ENCODE results near the gene SLC2A5. TPM values are rescaled to one million over a fixed set of nuclear protein-coding genes. Genes with fewer than 3 reads are reported as not detected.

The SLC2A5 gene
- polyA plus RNA-seq, 3 donors = 0.75 to 1.3 (median 0.81) TPM

GRCh38 chr1:9028921-9029705 is 40.3 kb downstream of the SLC2A5 start:
- Histone ChIP-seq H3K27ac (ENCODE audit: low read depth in 1 of 2, low read length in 2 of 2) (no peak overlapping the region), H3K9ac (ENCODE audit: insufficient read depth, low read length, poor library complexity, severe bottlenecking) (no peak overlapping the region), H3K36me3 (replicated peaks in 1 of 2; ENCODE audit: control insufficient read depth in 1 of 2, insufficient read depth in 2 of 2, low read length in 2 of 2) (no peaks in the 10 kb centered on the region), H3K27me3 (ENCODE audit: control insufficient read depth in 2 of 2, insufficient read depth in 2 of 2, low read length in 2 of 2) (no peaks in the 10 kb centered on the region), H3K4me2 (replicated peaks; ENCODE audit: extremely low read depth, low read length, poor library complexity, severe bottlenecking) (no peak overlapping the region), H3K4me1 (ENCODE audit: control insufficient read depth in 1 of 2, insufficient read depth in 2 of 2, low read length in 2 of 2) (no peaks in the 10 kb centered on the region), H3K9me3 (replicated peaks in 1 of 2; ENCODE audit: control insufficient read depth in 1 of 2, insufficient read depth in 1 of 2, low read length in 2 of 2) (peaks cover 15 to 28% of the 10 kb centered on the region in 2 donors), H3K4me3 (replicated peaks in 1 of 3; ENCODE audit: low read depth in 2 of 3, low read length in 3 of 3) (no peak overlapping the region), H3K79me2 (ENCODE audit: insufficient read depth, low read length) (no peaks in the 10 kb centered on the region), H2AFZ (ENCODE audit: insufficient read depth, low read depth, low read length, poor library complexity, severe bottlenecking) (no peak overlapping the region), H4K20me1 (ENCODE audit: insufficient read depth, low read length) (no peaks in the 10 kb centered on the region)
- intact Hi-C loops (cut with micrococcal nuclease) = no loop called here
- peaks cover 0 to 1% of the 10 kb centered on the region in 2 donors for H3K36me3 Mint-ChIP-seq
- DNase-seq = no peak
- H3K9me3 Mint-ChIP-seq = peaks cover 12 to 33% (median 23%) of the 10 kb centered on the region in 7 donors
- H3K27ac Mint-ChIP-seq = no peak overlapping the region
- no peak overlapping the region for H3K4me3 Mint-ChIP-seq
- TF ChIP-seq CTCF (IDR thresholded peaks at IDR 0.05) = no peak
- H3K27me3 Mint-ChIP-seq (ENCODE audit: low read depth in 3 of 3) = peaks cover 2 to 5% (median 3%) of the 10 kb centered on the region in 3 donors
- WGBS (ENCODE audit: insufficient coverage) = 79% methylated on average over 3 of the region's 5 CpGs
- H3K4me1 Mint-ChIP-seq = no peaks in the 10 kb centered on the region

- Histone ChIP-seq H3K27me3 (ENCODE audit: control insufficient read depth in 2 of 2, insufficient read depth in 2 of 2, low read length in 2 of 2) (no peaks in the 10 kb centered on the region), H3K9me3 (replicated peaks in 1 of 2; ENCODE audit: control insufficient read depth in 1 of 2, insufficient read depth in 1 of 2, low read length in 2 of 2) (peaks cover 15 to 28% of the 10 kb centered on the region in 2 donors), H3K4me3 (replicated peaks in 1 of 3; ENCODE audit: low read depth in 2 of 3, low read length in 3 of 3) (no peak overlapping the region), H3K4me1 (ENCODE audit: control insufficient read depth in 1 of 2, insufficient read depth in 2 of 2, low read length in 2 of 2) (no peaks in the 10 kb centered on the region), H4K20me1 (ENCODE audit: insufficient read depth, low read length) (no peaks in the 10 kb centered on the region), H3K4me2 (replicated peaks; ENCODE audit: extremely low read depth, low read length, poor library complexity, severe bottlenecking) (no peak overlapping the region), H3K27ac (ENCODE audit: low read depth in 1 of 2, low read length in 2 of 2) (no peak overlapping the region), H3K79me2 (ENCODE audit: insufficient read depth, low read length) (no peaks in the 10 kb centered on the region), H3K36me3 (replicated peaks in 1 of 2; ENCODE audit: control insufficient read depth in 1 of 2, insufficient read depth in 2 of 2, low read length in 2 of 2) (no peaks in the 10 kb centered on the region), H2AFZ (ENCODE audit: insufficient read depth, low read depth, low read length, poor library complexity, severe bottlenecking) (no peak overlapping the region), H3K9ac (ENCODE audit: insufficient read depth, low read length, poor library complexity, severe bottlenecking) (no peak overlapping the region)
- H3K4me1 Mint-ChIP-seq = no peaks in the 10 kb centered on the region
- H3K27me3 Mint-ChIP-seq (ENCODE audit: low read depth in 3 of 3) = peaks cover 3 to 5% (median 3%) of the 10 kb centered on the region in 3 donors
- peaks cover 0 to 1% of the 10 kb centered on the region in 2 donors for H3K36me3 Mint-ChIP-seq
- H3K9me3 Mint-ChIP-seq = peaks cover 12 to 31% (median 19%) of the 10 kb centered on the region in 7 donors
- no peak for TF ChIP-seq CTCF (IDR thresholded peaks at IDR 0.05)
- WGBS (ENCODE audit: insufficient coverage) = no CpG with 5 or more reads among the region's 4 CpGs
- H3K4me3 Mint-ChIP-seq = no peak overlapping the region
- no peak for DNase-seq
- H3K27ac Mint-ChIP-seq = no peak overlapping the region
- intact Hi-C loops (cut with micrococcal nuclease) = no loop called here
Measured at GRCh38 chr1:9027307-9027706, 42.1 kb downstream of the SLC2A5 start.
